IMR-90 (cell line): ENCODE data around the gene RIPK4. TPM values are rescaled to one million over a fixed set of nuclear protein-coding genes. Genes with fewer than 3 reads are reported as not detected.
A peak's percentile ranks its signal among the peaks of the same experiment; 100 is the strongest.

Source experiments
- ATAC-seq: fragments of 200-7000 bp; cut with Tn5 transposase; 2 replicates; pipeline ENCODE4 v1.9.1; 2020; ENCODE audit warnings: low read depth, mild to moderate bottlenecking, moderate library complexity
- BruUV-seq: library from RNA; stranded (reverse); fragments of 400-500 nt; replicated peaks from 2 replicates; lab custom pipeline; 2021; lab: Mats Ljungman, UMichigan
- CTCF ChIA-PET: fragments of 300-600 bp; formaldehyde crosslinking; extraction: SDS; loops from one replicate; lab custom pipeline; 2021; ENCODE audit warnings: antibody characterized with exemption; lab: Yijun Ruan, JAX
- POLR2A ChIA-PET: fragments of 300-600 bp; sonication (Branson Sonifier 250); formaldehyde crosslinking; loops from one replicate; lab custom pipeline; 2022; ENCODE audit warnings: antibody characterized with exemption; ENCODE audit not compliant: unreplicated experiment; lab: Charles Lee
- DNase-seq: peaks from one replicate; pipeline ENCODE4 v3.0.0; 2013
- H2AFZ ChIP-seq: replicated peaks from 2 replicates; pipeline ENCODE3; 2013; ENCODE audit warnings: low read length, mild to moderate bottlenecking; ENCODE audit not compliant: poor library complexity
- H2AK5ac ChIP-seq: 2 replicates; pipeline ENCODE4 v1.6.1; 2013; ENCODE audit warnings: low read depth, low read length, inconsistent platforms
- H2AK9ac ChIP-seq: replicated peaks from 2 replicates; pipeline ENCODE3; 2013; ENCODE audit warnings: mild to moderate bottlenecking, low read depth, low read length, moderate library complexity; ENCODE audit not compliant: poor library complexity
- H2BK120ac ChIP-seq: 2 replicates; pipeline ENCODE4 v1.6.1; 2013; ENCODE audit warnings: low read depth, low read length, inconsistent platforms
- H2BK15ac ChIP-seq: 3 replicates; pipeline ENCODE4 v1.6.1; 2013; ENCODE audit warnings: low read depth, low read length, inconsistent platforms
- H2BK20ac ChIP-seq: 2 replicates; pipeline ENCODE4 v1.6.1; 2013; ENCODE audit warnings: low read depth, mild to moderate bottlenecking, inconsistent platforms, low read length, moderate library complexity
- H2BK5ac ChIP-seq: 2 replicates; pipeline ENCODE4 v1.6.1; 2013; ENCODE audit warnings: mild to moderate bottlenecking, low read depth, low read length, inconsistent platforms; ENCODE audit not compliant: poor library complexity, severe bottlenecking
- H3K14ac ChIP-seq: replicated peaks from 2 replicates; pipeline ENCODE4 v1.6.1; 2013; ENCODE audit warnings: low read depth, low read length, inconsistent platforms
- H3K18ac ChIP-seq: 2 replicates; pipeline ENCODE4 v1.6.1; 2013; ENCODE audit warnings: low read depth, low read length, control low read depth
- H3K23ac ChIP-seq: 2 replicates; pipeline ENCODE4 v1.6.1; 2013; ENCODE audit warnings: low read depth, low read length, inconsistent platforms
- H3K27ac ChIP-seq: 2 replicates; pipeline ENCODE4 v1.5.1; 2013; ENCODE audit warnings: mild to moderate bottlenecking, control low read depth, low read length; ENCODE audit not compliant: insufficient read depth
- H3K27me3 ChIP-seq: 2 replicates; pipeline ENCODE4 v1.6.1; 2013; ENCODE audit warnings: low read length; ENCODE audit not compliant: control insufficient read depth, insufficient read depth
- H3K36me3 ChIP-seq: 2 replicates; pipeline ENCODE4 v1.6.1; 2013; ENCODE audit warnings: low read length, mixed read lengths; ENCODE audit not compliant: control insufficient read depth, insufficient read depth
- H3K4ac ChIP-seq: 2 replicates; pipeline ENCODE4 v1.6.1; 2013; ENCODE audit warnings: low read depth, low read length, inconsistent platforms
- H3K4me1 ChIP-seq: 2 replicates; pipeline ENCODE4 v1.6.1; 2013; ENCODE audit warnings: low read length, mixed read lengths; ENCODE audit not compliant: control insufficient read depth, insufficient read depth
- H3K4me2 ChIP-seq: 2 replicates; pipeline ENCODE4 v1.6.1; 2013; ENCODE audit warnings: low read depth, mild to moderate bottlenecking, control low read depth, low read length, moderate library complexity
- H3K4me3 ChIP-seq: 2 replicates; pipeline ENCODE4 v1.5.1; 2013; ENCODE audit warnings: low read depth, mild to moderate bottlenecking, control low read depth, low read length, moderate library complexity; ENCODE audit not compliant: insufficient read depth
- H3K56ac ChIP-seq: 2 replicates; pipeline ENCODE4 v1.6.1; 2013; ENCODE audit warnings: low read length, inconsistent platforms; ENCODE audit not compliant: insufficient read depth; ENCODE audit errors: extremely low read depth
- H3K79me1 ChIP-seq, 2 experiments: 2 replicates each; pipeline ENCODE4 v1.6.1; 2013; ENCODE audit warnings: low read length in 2 of 2, inconsistent platforms in 1 of 2, low read depth in 1 of 2
- H3K9ac ChIP-seq: 2 replicates; pipeline ENCODE4 v1.6.1; 2013; ENCODE audit warnings: low read depth, low read length, control low read depth
- H3K9me1 ChIP-seq: 2 replicates; pipeline ENCODE4 v1.6.1; 2013; ENCODE audit warnings: low read length, inconsistent platforms; ENCODE audit not compliant: insufficient read depth
- H3K9me3 ChIP-seq: 2 replicates; pipeline ENCODE4 v1.6.1; 2013; ENCODE audit warnings: low read length; ENCODE audit not compliant: control insufficient read depth, insufficient read depth
- H4K20me1 ChIP-seq: 2 replicates; pipeline ENCODE4 v1.6.1; 2013; ENCODE audit warnings: low read length, inconsistent platforms; ENCODE audit not compliant: insufficient read depth
- H4K5ac ChIP-seq: 2 replicates; pipeline ENCODE4 v1.6.1; 2013; ENCODE audit warnings: mild to moderate bottlenecking, low read depth, low read length, control low read depth
- H4K8ac ChIP-seq, 2 experiments: 2 replicates each; pipeline ENCODE4 v1.6.1; 2013; ENCODE audit warnings: low read depth in 2 of 2, low read length in 2 of 2, control low read depth in 1 of 2, inconsistent platforms in 1 of 2
- H4K91ac ChIP-seq: 2 replicates; pipeline ENCODE4 v1.6.1; 2013; ENCODE audit warnings: low read depth, low read length, inconsistent platforms; ENCODE audit not compliant: insufficient read depth
- CHD1 ChIP-seq: IDR thresholded peaks from 2 replicates; pipeline ENCODE4 v1.6.1; 2012; ENCODE audit warnings: low read depth, low read length, improper control_type of control experiment
- RFX5 ChIP-seq: IDR thresholded peaks from 2 replicates; pipeline ENCODE4 v1.8.0; 2012; ENCODE audit warnings: low read depth, mild to moderate bottlenecking, low read length, moderate library complexity
- WGBS, 2 experiments: methylation state at CpG; one replicate each; pipeline versions ENCODE4 v1.1.5 to v1.1.7; 2013; ENCODE audit warnings: missing lambda C conversion rate in 2 of 2; ENCODE audit not compliant: insufficient read length in 1 of 2; ENCODE audit errors: extremely low coverage in 2 of 2; 5-methylcytosine and 5-hydroxymethylcytosine counted together
- dilution Hi-C: fragments of 300-500 bp; cut with HindIII; formaldehyde crosslinking; loops from one replicate; pipeline ENCODE4 v1.14.3; 2018; ENCODE audit warnings: low sequenced_read_pairs; ENCODE audit not compliant: unreplicated experiment
- in situ Hi-C: fragments of 300-500 bp; cut with MboI; formaldehyde crosslinking; loops from 3 replicates; pipeline ENCODE4 v1.14.3; 2019; ENCODE audit warnings: low sequenced_read_pairs, inconsistent platforms, mixed read lengths
- intact Hi-C: fragments of 100-400 bp; cut with micrococcal nuclease; formaldehyde crosslinking; loops from 2 replicates; pipeline ENCODE4 v1.10.0; 2022
- polyA plus RNA-seq, 3 experiments: library from polyadenylated mRNA; depleted of rRNA; stranded (reverse); fragments of >200 nt; gene quantifications; 2 replicates each; pipeline ENCODE4 v1.2.3, GENCODE V29; 2012; ENCODE audit warnings: low replicate concordance in 1 of 3
- total RNA-seq: library from RNA; depleted of rRNA; stranded (reverse); fragments of >200 nt; gene quantifications from 2 replicates; pipeline ENCODE4 v1.2.3, GENCODE V29; 2012

RIPK4 gene
- total and polyA plus RNA-seq, 2 of the 4 experiments (the other 2 are of a cell fraction): under 0.01 to 0.03 TPM

DNA sequence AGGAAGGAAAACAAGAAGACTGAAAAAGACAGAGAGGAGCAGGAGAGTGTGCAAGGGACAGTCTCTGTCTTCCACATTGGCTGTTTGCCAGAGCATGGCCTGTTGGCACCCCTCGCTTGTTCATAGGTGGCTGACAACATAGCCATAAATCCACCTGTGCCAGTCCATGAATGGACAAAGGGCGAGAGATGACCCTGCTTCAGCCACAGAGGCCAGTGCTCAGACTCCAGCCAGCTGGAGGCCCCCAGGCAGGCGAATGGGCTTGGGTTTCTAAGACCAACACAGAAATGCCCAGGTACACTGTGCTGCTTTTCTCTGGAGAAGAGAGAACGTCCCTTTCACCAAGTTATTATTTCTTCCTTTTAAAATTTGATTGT is 60.6 kb downstream of the RIPK4 start:
- Histone ChIP-seq H2AK9ac (no peak overlapping the region), H3K4me2 (no peak overlapping the region), H4K5ac (no peak overlapping the region), H2BK15ac (no peak overlapping the region), H3K79me1 (no peaks in the 10 kb centered on the region), H3K14ac (no peak overlapping the region), H3K18ac (no peak overlapping the region), H2AK5ac (no peak overlapping the region), H3K56ac (no peak overlapping the region), H4K91ac (no peak overlapping the region), H3K23ac (no peak overlapping the region), H3K36me3 (no peaks in the 10 kb centered on the region), H4K20me1 (no peaks in the 10 kb centered on the region), H3K27me3 (peaks cover 69% of the 10 kb centered on the region), H3K4me1 (no peaks in the 10 kb centered on the region), H3K9me1 (no peaks in the 10 kb centered on the region), H2AFZ (peak overlapping the region; percentile 66), H3K27ac (no peak overlapping the region), H3K9ac (no peak overlapping the region), H3K9me3 (peaks cover 2% of the 10 kb centered on the region; the same call in 1 of the 2 replicates), H3K4me3 (no peak overlapping the region), H2BK20ac (no peak overlapping the region), H2BK5ac (no peak overlapping the region), H2BK120ac (no peak overlapping the region), H3K4ac (no peak overlapping the region), H4K8ac (no peak overlapping the region)
- in situ Hi-C loops (no loop called here), intact Hi-C loops (no loop called here), dilution Hi-C loops (no loop called here)
- TF ChIP-seq RFX5 (no peak), CHD1 (no peak)
- WGBS, 2 experiments: 80% methylated on average over 1 of the region's 4 CpGs; no CpG with 5 or more reads in 1 of the 2 experiments
- POLR2A ChIA-PET: no interaction called here
- BruUV-seq: no TSS peak
- CTCF ChIA-PET: no interaction called here
- ATAC-seq (no peak), DNase-seq (no peak)
